Measurements from ENCODE around the gene NAGS.
A peak's percentile ranks its signal among the peaks of the same experiment; 100 is the strongest.
"Not testable (repeated sequence)": the region's sequence is repeated elsewhere in the genome, so short reads cannot be mapped to it uniquely, and the experiment has no call there.

The NAGS gene

GRCh38 chr17:43994272-43995149, 9.9 kb upstream of the NAGS start:
- ChIA-PET CTCF (interaction anchor here (0.8 to 14.2 kb wide), 16 partner anchors 10 to 136 kb away, joined by 3 to 218 read pairs (median 5); partner anchors contain the start of gene PPY), POLR2A (interaction anchor here (0.8 kb wide), 1 partner anchor 56 kb away, joined by 3 read pairs; no protein-coding TSS in a partner anchor)
- DNase-seq: peak; percentile 69 to 76 (median 70)
- Histone ChIP-seq H3K27ac (ENCODE audit: insufficient read depth in 1 of 2, low read depth in 1 of 2, low read length in 2 of 2, poor library complexity in 1 of 2, severe bottlenecking in 2 of 2) (no peak overlapping the region), H3K27me3 (replicated peaks in 2 of 5; ENCODE audit: control insufficient read depth in 4 of 5, insufficient read depth in 5 of 5, low read length in 4 of 5) (peaks cover 0 to 29% (median 13%) of the 10 kb centered on the region in 5 experiments), H3K9me3 (ENCODE audit: control extremely low read depth in 1 of 5, control insufficient read depth in 4 of 5, insufficient read depth in 2 of 5, low read depth in 1 of 5, low read length in 4 of 5) (no peaks in the 10 kb centered on the region), H3K4me3 (ENCODE audit: control insufficient read depth in 1 of 7, extremely low read depth in 1 of 7, insufficient read depth in 4 of 7, low read depth in 2 of 7, low read length in 6 of 7) (peak overlapping the region in 3 of 7 experiments; percentile 50 to 72 (median 59)), H3K4me1 (ENCODE audit: control extremely low read depth in 1 of 4, control insufficient read depth in 4 of 4, insufficient read depth in 4 of 4, low read length in 3 of 4) (peaks cover 0 to 10% (median 6%) of the 10 kb centered on the region in 4 experiments), H3K36me3 (ENCODE audit: control insufficient read depth in 4 of 4, insufficient read depth in 4 of 4, low read length in 3 of 4) (no peaks in the 10 kb centered on the region)
- WGBS (ENCODE audit: insufficient coverage): 7% methylated on average over 47 of the region's 52 CpGs

- DNase-seq: no peak
- H3K36me3 ChIP-seq (ENCODE audit: control insufficient read depth in 4 of 4, insufficient read depth in 4 of 4, low read length in 3 of 4): no peaks in the 10 kb centered on the region
- H3K4me1 ChIP-seq (ENCODE audit: control extremely low read depth in 1 of 4, control insufficient read depth in 4 of 4, insufficient read depth in 4 of 4, low read length in 3 of 4): peaks cover 0 to 10% (median 6%) of the 10 kb centered on the region in 4 experiments
- peaks cover 0 to 29% (median 14%) of the 10 kb centered on the region in 5 experiments for H3K27me3 ChIP-seq (replicated peaks in 2 of 5; ENCODE audit: control insufficient read depth in 4 of 5, insufficient read depth in 5 of 5, low read length in 4 of 5)
- CTCF ChIA-PET: interaction anchor here (0.6 to 14.2 kb wide), 13 partner anchors 11 to 794 kb away, joined by 3 to 218 read pairs (median 6); partner anchors contain the start of gene PPY
- POLR2A ChIA-PET: interaction anchor here (0.8 kb wide), 1 partner anchor 57 kb away, joined by 3 read pairs; no protein-coding TSS in a partner anchor
- H3K9me3 ChIP-seq (ENCODE audit: control extremely low read depth in 1 of 5, control insufficient read depth in 4 of 5, insufficient read depth in 2 of 5, low read depth in 1 of 5, low read length in 4 of 5): no peaks in the 10 kb centered on the region
- H3K27ac ChIP-seq (ENCODE audit: insufficient read depth in 1 of 2, low read depth in 1 of 2, low read length in 2 of 2, poor library complexity in 1 of 2, severe bottlenecking in 2 of 2): no peak overlapping the region
- H3K4me3 ChIP-seq (ENCODE audit: control insufficient read depth in 1 of 7, extremely low read depth in 1 of 7, insufficient read depth in 4 of 7, low read depth in 2 of 7, low read length in 6 of 7): peak overlapping the region in 1 of 7 experiments; percentile 72
- 0% methylated on average over 1 of the region's 12 CpGs for WGBS (ENCODE audit: insufficient coverage)
Measured at GRCh38 chr17:43995150-43995471, 9.3 kb upstream of the NAGS start.

- DNase-seq; H3K27ac ChIP-seq (ENCODE audit: insufficient read depth in 1 of 2, low read depth in 1 of 2, low read length in 2 of 2, poor library complexity in 1 of 2, severe bottlenecking in 2 of 2): not testable (repeated sequence)
Measured at GRCh38 chr17:43997180-43997579, 7.2 kb upstream of the NAGS start.

GRCh38 chr17:43998552-43998951, 5.9 kb upstream of the NAGS start:
- no peaks in the 10 kb centered on the region for H3K9me3 ChIP-seq (ENCODE audit: control extremely low read depth in 1 of 5, control insufficient read depth in 4 of 5, insufficient read depth in 2 of 5, low read depth in 1 of 5, low read length in 4 of 5)
- H3K4me3 ChIP-seq (ENCODE audit: control insufficient read depth in 1 of 7, extremely low read depth in 1 of 7, insufficient read depth in 4 of 7, low read depth in 2 of 7, low read length in 6 of 7): no peak overlapping the region
- peak in 2 of 3 donors; percentile 49 to 55 for DNase-seq
- CTCF ChIA-PET: interaction anchor here (1.4 to 14.2 kb wide), 4 partner anchors 12 to 119 kb away, joined by 5 to 218 read pairs (median 24); partner anchors contain the start of gene PPY
- H3K27me3 ChIP-seq (replicated peaks in 2 of 5; ENCODE audit: control insufficient read depth in 4 of 5, insufficient read depth in 5 of 5, low read length in 4 of 5): peaks cover 6 to 47% (median 25%) of the 10 kb centered on the region in 5 experiments
- POLR2A ChIA-PET: interaction anchor here (0.6 kb wide), 1 partner anchor 450 kb away, joined by 4 read pairs; no protein-coding TSS in a partner anchor
- H3K36me3 ChIP-seq (ENCODE audit: control insufficient read depth in 4 of 4, insufficient read depth in 4 of 4, low read length in 3 of 4): no peaks in the 10 kb centered on the region
- peaks cover 0 to 10% (median 6%) of the 10 kb centered on the region in 4 experiments for H3K4me1 ChIP-seq (ENCODE audit: control extremely low read depth in 1 of 4, control insufficient read depth in 4 of 4, insufficient read depth in 4 of 4, low read length in 3 of 4)
- 89% methylated on average over 1 of the region's 3 CpGs for WGBS (ENCODE audit: insufficient coverage)
- H3K27ac ChIP-seq (ENCODE audit: insufficient read depth in 1 of 2, low read depth in 1 of 2, low read length in 2 of 2, poor library complexity in 1 of 2, severe bottlenecking in 2 of 2): no peak overlapping the region

More at GRCh38 chr17:43997180-43997579, 7.2 kb upstream of the NAGS start:
- Histone ChIP-seq H3K27me3 (replicated peaks in 2 of 5; ENCODE audit: control insufficient read depth in 4 of 5, insufficient read depth in 5 of 5, low read length in 4 of 5) (peaks cover 3 to 33% (median 17%) of the 10 kb centered on the region in 5 experiments), H3K4me1 (ENCODE audit: control extremely low read depth in 1 of 4, control insufficient read depth in 4 of 4, insufficient read depth in 4 of 4, low read length in 3 of 4) (peaks cover 0 to 10% (median 6%) of the 10 kb centered on the region in 4 experiments)
- H3K9me3 ChIP-seq (ENCODE audit: control extremely low read depth in 1 of 5, control insufficient read depth in 4 of 5, insufficient read depth in 2 of 5, low read depth in 1 of 5, low read length in 4 of 5); H3K4me3 ChIP-seq (ENCODE audit: control insufficient read depth in 1 of 7, extremely low read depth in 1 of 7, insufficient read depth in 4 of 7, low read depth in 2 of 7, low read length in 6 of 7); POLR2A ChIA-PET; H3K36me3 ChIP-seq (ENCODE audit: control insufficient read depth in 4 of 4, insufficient read depth in 4 of 4, low read length in 3 of 4): not testable (repeated sequence)
- WGBS (ENCODE audit: insufficient coverage): 96% methylated on average over 4 of the region's 5 CpGs
- CTCF ChIA-PET: interaction anchor here (1.2 to 14.2 kb wide), 8 partner anchors 10 to 118 kb away, joined by 3 to 218 read pairs (median 6); partner anchors contain the start of gene PPY

- no peak for DNase-seq
- Histone ChIP-seq H3K27me3 (replicated peaks in 2 of 5; ENCODE audit: control insufficient read depth in 4 of 5, insufficient read depth in 5 of 5, low read length in 4 of 5) (peaks cover 6 to 48% (median 25%) of the 10 kb centered on the region in 5 experiments), H3K4me1 (ENCODE audit: control extremely low read depth in 1 of 4, control insufficient read depth in 4 of 4, insufficient read depth in 4 of 4, low read length in 3 of 4) (peaks cover 0 to 10% (median 6%) of the 10 kb centered on the region in 4 experiments), H3K4me3 (ENCODE audit: control insufficient read depth in 1 of 7, extremely low read depth in 1 of 7, insufficient read depth in 4 of 7, low read depth in 2 of 7, low read length in 6 of 7) (no peak overlapping the region), H3K36me3 (ENCODE audit: control insufficient read depth in 4 of 4, insufficient read depth in 4 of 4, low read length in 3 of 4) (no peaks in the 10 kb centered on the region), H3K27ac (ENCODE audit: insufficient read depth in 1 of 2, low read depth in 1 of 2, low read length in 2 of 2, poor library complexity in 1 of 2, severe bottlenecking in 2 of 2) (no peak overlapping the region), H3K9me3 (ENCODE audit: control extremely low read depth in 1 of 5, control insufficient read depth in 4 of 5, insufficient read depth in 2 of 5, low read depth in 1 of 5, low read length in 4 of 5) (no peaks in the 10 kb centered on the region)
- CTCF ChIA-PET: interaction anchor here (1.4 to 14.2 kb wide), 4 partner anchors 12 to 120 kb away, joined by 5 to 218 read pairs (median 24); partner anchors contain the start of gene PPY
- WGBS (ENCODE audit: insufficient coverage): 97% methylated on average over 4 of the region's 4 CpGs
- POLR2A ChIA-PET: no interaction called here
Measured at GRCh38 chr17:43999024-43999423, 5.4 kb upstream of the NAGS start.

GRCh38 chr17:44000141-44000860, 4.1 kb upstream of the NAGS start:
- Histone ChIP-seq H3K36me3 (ENCODE audit: control insufficient read depth in 4 of 4, insufficient read depth in 4 of 4, low read length in 3 of 4) (no peaks in the 10 kb centered on the region), H3K27ac (ENCODE audit: insufficient read depth in 1 of 2, low read depth in 1 of 2, low read length in 2 of 2, poor library complexity in 1 of 2, severe bottlenecking in 2 of 2) (no peak overlapping the region), H3K4me3 (ENCODE audit: control insufficient read depth in 1 of 7, extremely low read depth in 1 of 7, insufficient read depth in 4 of 7, low read depth in 2 of 7, low read length in 6 of 7) (no peak overlapping the region), H3K27me3 (replicated peaks in 2 of 5; ENCODE audit: control insufficient read depth in 4 of 5, insufficient read depth in 5 of 5, low read length in 4 of 5) (peaks cover 6 to 50% (median 26%) of the 10 kb centered on the region in 5 experiments), H3K9me3 (ENCODE audit: control extremely low read depth in 1 of 5, control insufficient read depth in 4 of 5, insufficient read depth in 2 of 5, low read depth in 1 of 5, low read length in 4 of 5) (no peaks in the 10 kb centered on the region), H3K4me1 (ENCODE audit: control extremely low read depth in 1 of 4, control insufficient read depth in 4 of 4, insufficient read depth in 4 of 4, low read length in 3 of 4) (peaks cover 0 to 13% (median 10%) of the 10 kb centered on the region in 4 experiments)
- 93% methylated on average over 7 of the region's 12 CpGs for WGBS (ENCODE audit: insufficient coverage)
- peak in 1 of 3 donors; percentile 51 for DNase-seq
- POLR2A ChIA-PET: no interaction called here
- CTCF ChIA-PET: interaction anchor here (0.9 to 14.2 kb wide), 4 partner anchors 8 to 121 kb away, joined by 3 to 218 read pairs (median 24); partner anchors contain the start of genes PPY and TMEM101
